ENCODE measurements around the gene ABCC6.
"Not testable (repeated sequence)": the region's sequence is repeated elsewhere in the genome, so short reads cannot be mapped to it uniquely, and the experiment has no call there.

GRCh38 chr16:16204552-16204951 is 18.7 kb downstream of the ABCC6 start:
- TF ChIP-seq, protein P1, sequence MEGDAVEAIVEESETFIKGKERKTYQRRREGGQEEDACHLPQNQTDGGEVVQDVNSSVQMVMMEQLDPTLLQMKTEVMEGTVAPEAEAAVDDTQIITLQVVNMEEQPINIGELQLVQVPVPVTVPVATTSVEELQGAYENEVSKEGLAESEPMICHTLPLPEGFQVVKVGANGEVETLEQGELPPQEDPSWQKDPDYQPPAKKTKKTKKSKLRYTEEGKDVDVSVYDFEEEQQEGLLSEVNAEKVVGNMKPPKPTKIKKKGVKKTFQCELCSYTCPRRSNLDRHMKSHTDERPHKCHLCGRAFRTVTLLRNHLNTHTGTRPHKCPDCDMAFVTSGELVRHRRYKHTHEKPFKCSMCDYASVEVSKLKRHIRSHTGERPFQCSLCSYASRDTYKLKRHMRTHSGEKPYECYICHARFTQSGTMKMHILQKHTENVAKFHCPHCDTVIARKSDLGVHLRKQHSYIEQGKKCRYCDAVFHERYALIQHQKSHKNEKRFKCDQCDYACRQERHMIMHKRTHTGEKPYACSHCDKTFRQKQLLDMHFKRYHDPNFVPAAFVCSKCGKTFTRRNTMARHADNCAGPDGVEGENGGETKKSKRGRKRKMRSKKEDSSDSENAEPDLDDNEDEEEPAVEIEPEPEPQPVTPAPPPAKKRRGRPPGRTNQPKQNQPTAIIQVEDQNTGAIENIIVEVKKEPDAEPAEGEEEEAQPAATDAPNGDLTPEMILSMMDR (IDR thresholded peaks at IDR 0.05): not testable (repeated sequence)
- not testable (repeated sequence) for TF ChIP-seq POLR2AphosphoS5 (IDR thresholded peaks at IDR 0.05; ENCODE audit: low read depth, low read length); JUND (IDR thresholded peaks at IDR 0.05); TEAD4 (IDR thresholded peaks at IDR 0.05; ENCODE audit: borderline replicate concordance, insufficient read depth); FOSL2 (IDR thresholded peaks at IDR 0.05; ENCODE audit: borderline replicate concordance, low read depth); USF2 (IDR thresholded peaks at IDR 0.05; ENCODE audit: borderline replicate concordance, low read depth, low read length); REST (IDR thresholded peaks at IDR 0.05; ENCODE audit: low read depth, low read length); EZH2phosphoT487 (IDR thresholded peaks at IDR 0.05; ENCODE audit: borderline replicate concordance, low read depth); SIN3A (IDR thresholded peaks at IDR 0.05; ENCODE audit: borderline replicate concordance, low read depth, low read length); TCF12 (IDR thresholded peaks at IDR 0.05); FOXM1 (IDR thresholded peaks at IDR 0.05; ENCODE audit: low read depth)
- TF ChIP-seq, protein P2, sequence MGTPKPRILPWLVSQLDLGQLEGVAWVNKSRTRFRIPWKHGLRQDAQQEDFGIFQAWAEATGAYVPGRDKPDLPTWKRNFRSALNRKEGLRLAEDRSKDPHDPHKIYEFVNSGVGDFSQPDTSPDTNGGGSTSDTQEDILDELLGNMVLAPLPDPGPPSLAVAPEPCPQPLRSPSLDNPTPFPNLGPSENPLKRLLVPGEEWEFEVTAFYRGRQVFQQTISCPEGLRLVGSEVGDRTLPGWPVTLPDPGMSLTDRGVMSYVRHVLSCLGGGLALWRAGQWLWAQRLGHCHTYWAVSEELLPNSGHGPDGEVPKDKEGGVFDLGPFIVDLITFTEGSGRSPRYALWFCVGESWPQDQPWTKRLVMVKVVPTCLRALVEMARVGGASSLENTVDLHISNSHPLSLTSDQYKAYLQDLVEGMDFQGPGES (IDR thresholded peaks at IDR 0.05; ENCODE audit: low read depth, low read length): not testable (repeated sequence)

Data from SK-N-SH (cell line).